Panc1 (cell line): ENCODE results near the gene CHSY1. TPM values are rescaled to one million over a fixed set of nuclear protein-coding genes. Genes with fewer than 3 reads are reported as not detected.

ENCODE experiments used
- ATAC-seq: fragments of 200-7000 bp; cut with Tn5 transposase; 2 replicates; pipeline ENCODE4 v1.9.1; 2020; ENCODE audit warnings: mild to moderate bottlenecking, moderate library complexity
- BruUV-seq: library from RNA; stranded (reverse); fragments of 400-500 nt; replicated peaks from 2 replicates; lab custom pipeline; 2021; lab: Mats Ljungman, UMichigan
- CTCF ChIA-PET: fragments of 300-600 bp; sonication (Branson Sonifier 250); formaldehyde crosslinking; loops from one replicate; lab custom pipeline; 2022; ENCODE audit warnings: antibody characterized with exemption; lab: Charles Lee
- POLR2A ChIA-PET: fragments of 300-600 bp; sonication (Branson Sonifier 250); formaldehyde crosslinking; loops from one replicate; lab custom pipeline; 2022; ENCODE audit warnings: antibody characterized with exemption; lab: Charles Lee
- DNase-seq: peaks from one replicate; pipeline ENCODE4 v3.0.0-alpha.2; 2010; ENCODE audit warnings: low read depth, low spot score
- H3K27ac ChIP-seq: 2 replicates; pipeline ENCODE4 v1.5.1; 2011; ENCODE audit warnings: mild to moderate bottlenecking, low read length, inconsistent platforms
- H3K27me3 ChIP-seq: fragments of 200-500 bp; sonication (Bioruptor generic); 2 replicates; pipeline ENCODE4 v1.6.0; 2014; ENCODE audit warnings: low read length, inconsistent platforms; ENCODE audit not compliant: control insufficient read depth, insufficient read depth
- H3K36me3 ChIP-seq: fragments of 200-500 bp; sonication (Bioruptor generic); 2 replicates; pipeline ENCODE4 v1.5.1; 2014; ENCODE audit warnings: inconsistent platforms, mild to moderate bottlenecking, low read length, moderate library complexity; ENCODE audit not compliant: control insufficient read depth, insufficient read depth
- H3K4me1 ChIP-seq: 2 replicates; pipeline ENCODE4 v1.5.1; 2011; ENCODE audit warnings: inconsistent platforms, mild to moderate bottlenecking, low read length, moderate library complexity; ENCODE audit not compliant: control insufficient read depth, insufficient read depth
- H3K4me3 ChIP-seq, 2 experiments: 2 replicates each; pipeline ENCODE4 v1.5.1; 2011 to 2012; ENCODE audit warnings: low read depth in 2 of 2, low read length in 2 of 2, mild to moderate bottlenecking in 2 of 2, inconsistent platforms in 1 of 2, moderate library complexity in 1 of 2
- H3K9me3 ChIP-seq: fragments of 200-500 bp; sonication (Bioruptor generic); 2 replicates; pipeline ENCODE4 v1.5.1; 2014; ENCODE audit warnings: low read depth, mild to moderate bottlenecking, inconsistent platforms, low read length, moderate library complexity; ENCODE audit not compliant: control insufficient read depth, insufficient read depth
- CTCF ChIP-seq: fragments of 450-650 bp; IDR thresholded peaks from 2 replicates; pipeline ENCODE4 v1.5.1; 2017; ENCODE audit warnings: mild to moderate bottlenecking
- POLR2AphosphoS5 ChIP-seq: IDR thresholded peaks from 2 replicates; pipeline ENCODE4 v1.6.1; 2012; ENCODE audit warnings: mild to moderate bottlenecking, low read depth, low read length, moderate library complexity
- REST ChIP-seq, 2 experiments: IDR thresholded peaks; 2 replicates each; pipeline ENCODE4 v1.6.1; 2011 to 2012; ENCODE audit warnings: low read depth in 2 of 2, control low read depth in 1 of 2, low read length in 1 of 2, mild to moderate bottlenecking in 1 of 2, moderate library complexity in 1 of 2; ENCODE audit not compliant: insufficient read depth in 1 of 2
- SIN3A ChIP-seq: IDR thresholded peaks from 2 replicates; pipeline ENCODE4 v1.6.1; 2012; ENCODE audit warnings: low read depth, mild to moderate bottlenecking, low read length, moderate library complexity, borderline replicate concordance; ENCODE audit not compliant: insufficient read depth
- TCF7L2 ChIP-seq: IDR thresholded peaks from 2 replicates; pipeline ENCODE4 v1.6.1; 2011; ENCODE audit warnings: mild to moderate bottlenecking, low read depth, low read length, inconsistent platforms
- in situ Hi-C: cut with HindIII; loops from 2 replicates; pipeline ENCODE4 v1.10.0; 2016; ENCODE audit warnings: low sequenced_read_pairs, low pct_unique_long_range_greater_than_20kb
- intact Hi-C: fragments of 100-400 bp; cut with micrococcal nuclease; formaldehyde crosslinking; loops from one replicate; pipeline ENCODE4 v1.10.0; 2022; ENCODE audit not compliant: unreplicated experiment
- total RNA-seq: library from RNA; stranded (reverse); gene quantifications from one replicate; pipeline ENCODE4 v1.2.1, GENCODE V29; 2021; ENCODE audit not compliant: unreplicated experiment

The CHSY1 gene
- total RNA-seq, 1 experiment from 2014 or later: 50.8 TPM

GRCh38 chr15:101193806-101194545, 57.9 kb downstream of the CHSY1 start:
- DNase-seq (no peak), ATAC-seq (no peak)
- intact Hi-C loops: no loop called here
- TF ChIP-seq POLR2AphosphoS5: no peak
- TF ChIP-seq REST (IDR thresholded peaks at IDR 0.05; ENCODE audit: insufficient read depth in 1 of 2, low read depth in 2 of 2, low read length in 1 of 2): no peak
- TF ChIP-seq TCF7L2: no peak
- no peak for TF ChIP-seq SIN3A
- TF ChIP-seq CTCF: no peak
- BruUV-seq: no TSS peak
- Histone ChIP-seq H3K36me3 (no peaks in the 10 kb centered on the region), H3K4me1 (peaks cover 47% of the 10 kb centered on the region), H3K27me3 (no peaks in the 10 kb centered on the region), H3K27ac (no peak overlapping the region; the same call in 1 of the 2 replicates), H3K4me3 (no peak overlapping the region), H3K9me3 (no peaks in the 10 kb centered on the region)
- ChIA-PET POLR2A (no interaction called here), CTCF (no interaction called here)
- in situ Hi-C loops: loop anchor here (5.0 kb wide), 1 partner anchor 48 kb away; no protein-coding TSS in a partner anchor

- ChIA-PET CTCF (no interaction called here), POLR2A (no interaction called here)
- Histone ChIP-seq H3K4me3 (no peak overlapping the region), H3K36me3 (no peaks in the 10 kb centered on the region), H3K27ac (no peak overlapping the region; the same call in 1 of the 2 replicates), H3K4me1 (peaks cover 47% of the 10 kb centered on the region), H3K27me3 (no peaks in the 10 kb centered on the region), H3K9me3 (no peaks in the 10 kb centered on the region)
- TF ChIP-seq REST (IDR thresholded peaks at IDR 0.05; ENCODE audit: insufficient read depth in 1 of 2, low read depth in 2 of 2, low read length in 1 of 2) (no peak), POLR2AphosphoS5 (no peak), CTCF (no peak), TCF7L2 (no peak), SIN3A (no peak)
- DNase-seq: no peak
- no TSS peak for BruUV-seq
- intact Hi-C loops: no loop called here
- in situ Hi-C loops: loop anchor here (5.0 kb wide), 1 partner anchor 49 kb away; no protein-coding TSS in a partner anchor
- peak; percentile 33; the same call in 1 of the 2 replicates for ATAC-seq
Measured at GRCh38 chr15:101193120-101193644, 58.7 kb downstream of the CHSY1 start.
